ENCODE measurements around the gene RETREG2.

The RETREG2 gene

DNA sequence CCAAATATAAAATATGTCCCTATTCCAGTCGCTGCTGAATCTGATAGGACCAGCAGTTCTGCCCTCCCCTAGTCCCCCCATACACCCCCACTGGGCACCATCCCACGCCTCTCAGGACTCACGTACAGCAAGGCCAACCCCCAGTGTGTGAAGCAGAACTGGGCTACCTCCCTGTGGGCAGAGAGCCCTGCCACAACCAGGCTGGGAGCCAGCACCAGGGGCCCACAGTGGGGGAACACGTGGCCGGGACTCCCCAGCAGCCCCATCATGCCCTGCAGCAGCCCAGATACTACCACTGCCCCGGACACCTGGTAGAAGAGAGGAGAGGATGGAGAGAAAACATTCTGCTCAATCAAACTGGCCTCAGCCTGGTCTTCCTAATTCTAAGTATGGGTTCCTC is 9.5 kb upstream of the RETREG2 start:
- TF ChIP-seq ZFX (IDR thresholded peaks at IDR 0.05; ENCODE audit: borderline replicate concordance), result no peak
- TF ChIP-seq, protein P1, sequence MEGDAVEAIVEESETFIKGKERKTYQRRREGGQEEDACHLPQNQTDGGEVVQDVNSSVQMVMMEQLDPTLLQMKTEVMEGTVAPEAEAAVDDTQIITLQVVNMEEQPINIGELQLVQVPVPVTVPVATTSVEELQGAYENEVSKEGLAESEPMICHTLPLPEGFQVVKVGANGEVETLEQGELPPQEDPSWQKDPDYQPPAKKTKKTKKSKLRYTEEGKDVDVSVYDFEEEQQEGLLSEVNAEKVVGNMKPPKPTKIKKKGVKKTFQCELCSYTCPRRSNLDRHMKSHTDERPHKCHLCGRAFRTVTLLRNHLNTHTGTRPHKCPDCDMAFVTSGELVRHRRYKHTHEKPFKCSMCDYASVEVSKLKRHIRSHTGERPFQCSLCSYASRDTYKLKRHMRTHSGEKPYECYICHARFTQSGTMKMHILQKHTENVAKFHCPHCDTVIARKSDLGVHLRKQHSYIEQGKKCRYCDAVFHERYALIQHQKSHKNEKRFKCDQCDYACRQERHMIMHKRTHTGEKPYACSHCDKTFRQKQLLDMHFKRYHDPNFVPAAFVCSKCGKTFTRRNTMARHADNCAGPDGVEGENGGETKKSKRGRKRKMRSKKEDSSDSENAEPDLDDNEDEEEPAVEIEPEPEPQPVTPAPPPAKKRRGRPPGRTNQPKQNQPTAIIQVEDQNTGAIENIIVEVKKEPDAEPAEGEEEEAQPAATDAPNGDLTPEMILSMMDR (IDR thresholded peaks at IDR 0.05), result no peak
- H3K27ac ChIP-seq, result no peak overlapping the region

DNA sequence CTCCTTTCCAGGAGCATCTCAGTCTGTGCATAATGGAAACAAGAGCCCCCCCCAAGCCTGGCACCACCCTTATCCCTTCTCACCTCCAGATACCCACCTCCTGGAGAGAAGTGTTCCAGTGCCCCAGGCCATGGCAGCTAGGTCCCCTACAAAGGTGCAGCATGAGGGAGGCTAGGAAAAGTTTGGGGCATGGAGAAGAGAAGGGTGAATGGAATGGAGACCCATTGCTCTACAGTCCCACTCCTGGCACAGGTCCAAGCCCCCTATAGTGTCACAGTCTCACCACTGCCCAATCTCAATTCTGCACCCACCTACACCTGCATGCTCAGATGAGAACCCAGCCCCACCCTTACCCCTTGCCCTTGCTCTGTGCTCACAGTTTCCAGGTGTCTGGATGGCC is 9.1 kb upstream of the RETREG2 start:
- TF ChIP-seq ZFX (IDR thresholded peaks at IDR 0.05; ENCODE audit: borderline replicate concordance), result no peak
- TF ChIP-seq, protein P1 (IDR thresholded peaks at IDR 0.05), result no peak
- no peak overlapping the region for H3K27ac ChIP-seq

DNA sequence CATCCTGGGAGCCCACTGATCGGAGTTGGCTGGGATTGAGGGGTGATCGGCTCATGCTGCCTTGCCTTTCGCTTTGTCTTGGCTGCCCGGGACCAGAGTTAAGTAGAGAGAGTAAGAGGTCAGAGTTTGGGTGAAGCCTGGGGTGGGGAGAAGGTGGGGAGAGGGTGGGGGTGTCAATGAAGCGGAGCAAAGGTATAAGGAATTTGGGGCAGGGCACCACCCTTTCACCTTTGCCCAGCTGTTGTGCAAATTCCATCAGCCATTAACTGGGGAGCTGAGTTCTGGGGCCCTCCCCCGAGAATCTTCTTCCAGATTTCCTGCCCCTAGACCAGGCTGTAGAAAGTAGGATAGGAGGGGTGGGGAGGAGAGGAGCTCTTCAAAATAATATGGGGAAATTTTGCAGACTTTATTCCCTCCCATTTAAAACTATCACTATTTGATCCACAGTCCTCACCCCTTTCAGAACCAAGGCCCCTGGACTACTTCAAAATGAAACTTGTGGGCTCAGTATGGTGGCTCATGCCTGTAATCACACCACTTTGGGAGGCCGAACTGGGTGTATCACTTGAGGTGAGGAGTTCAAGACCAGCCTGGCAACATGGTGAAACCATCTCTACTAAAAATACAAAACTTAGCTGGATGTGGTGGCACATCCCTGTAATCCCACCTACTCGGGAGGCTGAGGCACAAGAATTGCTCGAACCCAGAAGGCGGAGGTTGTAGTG is 8.0 kb upstream of the RETREG2 start, which contains the start of gene SLC23A3:
Gene SLC23A3, minus strand, starts transcription at position 100 of the 725 bp plus-strand sequence. Its CDS starts 45 bp downstream, at position 55.
- no peak within 1 kb of the TSS for H3K27ac ChIP-seq
- no peak for TF ChIP-seq ZFX (IDR thresholded peaks at IDR 0.05; ENCODE audit: borderline replicate concordance)
- TF ChIP-seq, protein P1 (IDR thresholded peaks at IDR 0.05), result no peak

DNA sequence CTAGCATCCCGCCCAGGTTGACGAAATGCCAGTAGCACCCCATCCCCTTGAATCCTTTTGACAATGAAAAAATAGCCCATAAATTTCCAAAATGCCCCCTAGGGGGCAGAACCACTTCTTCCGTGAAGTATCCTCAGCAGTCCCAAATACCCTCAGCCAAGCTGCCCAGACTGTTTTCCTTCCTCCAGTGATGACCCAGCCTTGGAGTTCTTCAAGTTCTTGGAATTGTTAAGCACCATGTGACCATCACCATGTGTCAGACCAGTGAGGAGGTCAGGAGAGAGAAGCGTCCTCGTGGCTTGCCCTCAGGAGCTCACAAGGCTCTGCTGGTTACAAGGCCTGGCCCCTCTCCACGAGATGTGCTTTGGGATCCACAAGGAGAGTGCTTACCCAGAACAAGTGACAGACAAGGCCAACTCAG is 6.8 kb upstream of the RETREG2 start:
- H3K27ac ChIP-seq, result peak overlapping the region; percentile 17; the same call in 1 of the 2 replicates
- TF ChIP-seq, protein P1 (IDR thresholded peaks at IDR 0.05), result peak; percentile 86
- TF ChIP-seq ZFX (IDR thresholded peaks at IDR 0.05; ENCODE audit: borderline replicate concordance), result no peak

DNA sequence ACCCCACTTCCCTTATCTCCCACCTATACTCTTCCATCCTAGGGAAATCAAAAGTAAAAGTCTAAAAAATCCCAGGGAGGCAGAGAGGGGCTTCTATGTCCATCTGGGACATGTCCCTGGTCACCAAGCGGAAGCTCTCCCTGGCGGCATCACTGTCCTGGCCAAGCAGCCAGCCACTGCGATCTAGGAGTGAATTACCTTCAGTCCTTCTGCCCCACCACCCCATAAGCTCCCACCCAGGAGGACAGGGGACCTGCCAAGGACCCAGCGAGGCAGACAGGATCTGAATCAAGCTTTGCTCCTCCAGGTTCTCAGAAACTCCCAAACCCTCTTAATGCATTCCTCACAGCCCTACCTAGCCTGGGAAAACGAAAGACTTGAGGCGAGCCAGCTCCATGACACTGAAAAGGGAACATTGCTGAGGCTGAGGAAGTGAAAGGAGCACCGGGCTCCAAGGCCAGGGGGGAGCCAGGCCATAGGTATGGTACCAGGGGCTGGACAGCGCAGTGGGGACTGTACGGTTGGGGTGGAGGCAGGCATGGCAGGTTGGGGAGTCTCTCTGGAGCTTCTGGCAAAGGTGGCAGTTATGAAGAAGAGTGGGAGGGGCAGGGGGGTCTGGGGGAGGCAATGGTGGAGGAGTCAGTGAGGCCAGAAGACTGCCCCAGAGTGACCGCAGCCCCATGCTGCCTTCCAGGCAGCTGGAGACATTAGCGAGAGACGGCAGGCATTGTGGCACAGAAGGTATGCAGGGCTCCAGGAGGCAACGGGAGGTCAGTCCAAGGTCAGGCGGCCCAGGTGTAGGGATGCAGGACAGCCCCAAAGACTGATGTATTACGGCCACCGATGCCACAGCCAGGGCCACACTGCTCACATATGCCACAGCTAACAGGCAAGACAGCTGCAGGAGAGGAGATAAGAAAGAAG is 5.6 kb upstream of the RETREG2 start:
- no peak for TF ChIP-seq ZFX (IDR thresholded peaks at IDR 0.05; ENCODE audit: borderline replicate concordance)
- TF ChIP-seq, protein P1 (IDR thresholded peaks at IDR 0.05), result no peak
- H3K27ac ChIP-seq, result no peak overlapping the region

DNA sequence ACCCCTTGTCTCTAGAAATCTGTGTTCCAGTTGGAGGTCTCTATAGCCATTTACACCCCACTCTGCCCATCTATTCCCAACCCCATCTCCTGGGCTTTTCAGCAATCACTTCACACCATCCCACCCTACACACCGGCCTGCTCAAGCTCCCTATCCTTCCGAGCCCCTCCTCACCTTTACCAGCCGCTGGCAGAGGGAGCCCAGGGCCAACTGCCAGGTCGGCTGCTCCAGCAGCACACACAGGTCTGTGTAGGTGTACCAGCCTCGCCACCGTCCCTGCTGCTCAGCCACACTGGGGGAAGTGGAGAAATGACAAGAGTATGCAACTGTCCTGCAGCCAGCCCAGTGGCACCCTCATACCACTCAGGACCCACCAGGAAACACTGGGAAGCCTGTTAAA is 4.9 kb upstream of the RETREG2 start:
- TF ChIP-seq ZFX (IDR thresholded peaks at IDR 0.05; ENCODE audit: borderline replicate concordance), result no peak
- TF ChIP-seq, protein P1 (IDR thresholded peaks at IDR 0.05), result no peak

More for the DNA sequence above, 4.9 kb upstream of the RETREG2 start:
- H3K27ac ChIP-seq, result no peak overlapping the region
